GM12874 (cell line): Measurements from ENCODE around the gene LUC7L.
"Not testable (repeated sequence)": the region's sequence is repeated elsewhere in the genome, so short reads cannot be mapped to it uniquely, and the experiment has no call there.

Source experiments
- TF ChIP-seq, protein P1 (sequence below): IDR thresholded peaks from 2 replicates; pipeline ENCODE4 v1.5.1; 2011; ENCODE audit warnings: low read depth, mild to moderate bottlenecking, control low read depth, low read length, moderate library complexity; ENCODE audit not compliant: insufficient read depth

The LUC7L gene

DNA sequence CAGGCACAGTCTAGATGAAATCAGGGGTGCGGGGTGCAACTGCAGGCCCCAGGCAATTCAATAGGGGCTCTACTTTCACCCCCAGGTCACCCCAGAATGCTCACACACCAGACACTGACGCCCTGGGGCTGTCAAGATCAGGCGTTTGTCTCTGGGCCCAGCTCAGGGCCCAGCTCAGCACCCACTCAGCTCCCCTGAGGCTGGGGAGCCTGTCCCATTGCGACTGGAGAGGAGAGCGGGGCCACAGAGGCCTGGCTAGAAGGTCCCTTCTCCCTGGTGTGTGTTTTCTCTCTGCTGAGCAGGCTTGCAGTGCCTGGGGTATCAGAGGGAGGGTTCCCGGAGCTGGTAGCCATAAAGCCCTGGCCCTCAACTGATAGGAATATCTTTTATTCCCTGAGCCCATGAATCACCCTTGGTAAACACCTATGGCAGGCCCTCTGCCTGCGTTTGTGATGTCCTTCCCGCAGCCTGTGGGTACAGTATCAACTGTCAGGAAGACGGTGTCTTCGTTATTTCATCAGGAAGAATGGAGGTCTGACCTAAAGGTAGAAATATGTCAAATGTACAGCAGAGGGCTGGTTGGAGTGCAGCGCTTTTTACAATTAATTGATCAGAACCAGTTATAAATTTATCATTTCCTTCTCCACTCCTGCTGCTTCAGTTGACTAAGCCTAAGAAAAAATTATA lies 51.1 kb downstream of the LUC7L start:
- TF ChIP-seq, protein P1, sequence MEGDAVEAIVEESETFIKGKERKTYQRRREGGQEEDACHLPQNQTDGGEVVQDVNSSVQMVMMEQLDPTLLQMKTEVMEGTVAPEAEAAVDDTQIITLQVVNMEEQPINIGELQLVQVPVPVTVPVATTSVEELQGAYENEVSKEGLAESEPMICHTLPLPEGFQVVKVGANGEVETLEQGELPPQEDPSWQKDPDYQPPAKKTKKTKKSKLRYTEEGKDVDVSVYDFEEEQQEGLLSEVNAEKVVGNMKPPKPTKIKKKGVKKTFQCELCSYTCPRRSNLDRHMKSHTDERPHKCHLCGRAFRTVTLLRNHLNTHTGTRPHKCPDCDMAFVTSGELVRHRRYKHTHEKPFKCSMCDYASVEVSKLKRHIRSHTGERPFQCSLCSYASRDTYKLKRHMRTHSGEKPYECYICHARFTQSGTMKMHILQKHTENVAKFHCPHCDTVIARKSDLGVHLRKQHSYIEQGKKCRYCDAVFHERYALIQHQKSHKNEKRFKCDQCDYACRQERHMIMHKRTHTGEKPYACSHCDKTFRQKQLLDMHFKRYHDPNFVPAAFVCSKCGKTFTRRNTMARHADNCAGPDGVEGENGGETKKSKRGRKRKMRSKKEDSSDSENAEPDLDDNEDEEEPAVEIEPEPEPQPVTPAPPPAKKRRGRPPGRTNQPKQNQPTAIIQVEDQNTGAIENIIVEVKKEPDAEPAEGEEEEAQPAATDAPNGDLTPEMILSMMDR = no peak

DNA sequence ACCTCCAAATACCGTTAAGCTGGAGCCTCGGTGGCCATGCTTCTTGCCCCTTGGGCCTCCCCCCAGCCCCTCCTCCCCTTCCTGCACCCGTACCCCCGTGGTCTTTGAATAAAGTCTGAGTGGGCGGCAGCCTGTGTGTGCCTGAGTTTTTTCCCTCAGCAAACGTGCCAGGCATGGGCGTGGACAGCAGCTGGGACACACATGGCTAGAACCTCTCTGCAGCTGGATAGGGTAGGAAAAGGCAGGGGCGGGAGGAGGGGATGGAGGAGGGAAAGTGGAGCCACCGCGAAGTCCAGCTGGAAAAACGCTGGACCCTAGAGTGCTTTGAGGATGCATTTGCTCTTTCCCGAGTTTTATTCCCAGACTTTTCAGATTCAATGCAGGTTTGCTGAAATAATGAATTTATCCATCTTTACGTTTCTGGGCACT lies 51.8 kb downstream of the LUC7L start:
- TF ChIP-seq, protein P1 = no peak

DNA sequence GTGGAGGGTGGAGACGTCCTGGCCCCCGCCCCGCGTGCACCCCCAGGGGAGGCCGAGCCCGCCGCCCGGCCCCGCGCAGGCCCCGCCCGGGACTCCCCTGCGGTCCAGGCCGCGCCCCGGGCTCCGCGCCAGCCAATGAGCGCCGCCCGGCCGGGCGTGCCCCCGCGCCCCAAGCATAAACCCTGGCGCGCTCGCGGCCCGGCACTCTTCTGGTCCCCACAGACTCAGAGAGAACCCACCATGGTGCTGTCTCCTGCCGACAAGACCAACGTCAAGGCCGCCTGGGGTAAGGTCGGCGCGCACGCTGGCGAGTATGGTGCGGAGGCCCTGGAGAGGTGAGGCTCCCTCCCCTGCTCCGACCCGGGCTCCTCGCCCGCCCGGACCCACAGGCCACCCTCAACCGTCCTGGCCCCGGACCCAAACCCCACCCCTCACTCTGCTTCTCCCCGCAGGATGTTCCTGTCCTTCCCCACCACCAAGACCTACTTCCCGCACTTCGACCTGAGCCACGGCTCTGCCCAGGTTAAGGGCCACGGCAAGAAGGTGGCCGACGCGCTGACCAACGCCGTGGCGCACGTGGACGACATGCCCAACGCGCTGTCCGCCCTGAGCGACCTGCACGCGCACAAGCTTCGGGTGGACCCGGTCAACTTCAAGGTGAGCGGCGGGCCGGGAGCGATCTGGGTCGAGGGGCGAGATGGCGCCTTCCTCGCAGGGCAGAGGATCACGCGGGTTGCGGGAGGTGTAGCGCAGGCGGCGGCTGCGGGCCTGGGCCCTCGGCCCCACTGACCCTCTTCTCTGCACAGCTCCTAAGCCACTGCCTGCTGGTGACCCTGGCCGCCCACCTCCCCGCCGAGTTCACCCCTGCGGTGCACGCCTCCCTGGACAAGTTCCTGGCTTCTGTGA lies 52.5 kb downstream of the LUC7L start, which contains the start of gene HBA1:
Gene HBA1 (plus strand): TSS at position 204 of the 906 bp plus-strand sequence. CDS start 37 bp downstream, at position 241.
- TF ChIP-seq, protein P1 = not testable (repeated sequence)

DNA sequence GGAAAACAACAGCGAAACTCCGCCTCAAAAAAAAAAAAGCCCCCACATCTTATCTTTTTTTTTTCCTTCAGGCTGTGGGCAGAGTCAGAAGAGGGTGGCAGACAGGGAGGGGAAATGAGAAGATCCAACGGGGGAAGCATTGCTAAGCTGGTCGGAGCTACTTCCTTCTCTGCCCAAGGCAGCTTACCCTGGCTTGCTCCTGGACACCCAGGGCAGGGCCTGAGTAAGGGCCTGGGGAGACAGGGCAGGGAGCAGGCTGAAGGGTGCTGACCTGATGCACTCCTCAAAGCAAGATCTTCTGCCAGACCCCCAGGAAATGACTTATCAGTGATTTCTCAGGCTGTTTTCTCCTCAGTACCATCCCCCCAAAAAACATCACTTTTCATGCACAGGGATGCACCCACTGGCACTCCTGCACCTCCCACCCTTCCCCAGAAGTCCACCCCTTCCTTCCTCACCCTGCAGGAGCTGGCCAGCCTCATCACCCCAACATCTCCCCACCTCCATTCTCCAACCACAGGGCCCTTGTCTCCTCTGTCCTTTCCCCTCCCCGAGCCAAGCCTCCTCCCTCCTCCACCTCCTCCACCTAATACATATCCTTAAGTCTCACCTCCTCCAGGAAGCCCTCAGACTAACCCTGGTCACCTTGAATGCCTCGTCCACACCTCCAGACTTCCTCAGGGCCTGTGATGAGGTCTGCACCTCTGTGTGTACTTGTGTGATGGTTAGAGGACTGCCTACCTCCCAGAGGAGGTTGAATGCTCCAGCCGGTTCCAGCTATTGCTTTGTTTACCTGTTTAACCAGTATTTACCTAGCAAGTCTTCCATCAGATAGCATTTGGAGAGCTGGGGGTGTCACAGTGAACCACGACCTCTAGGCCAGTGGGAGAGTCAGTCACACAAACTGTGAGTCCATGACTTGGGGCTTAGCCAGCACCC lies 54.0 kb downstream of the LUC7L start:
- TF ChIP-seq, protein P1 = no peak

DNA sequence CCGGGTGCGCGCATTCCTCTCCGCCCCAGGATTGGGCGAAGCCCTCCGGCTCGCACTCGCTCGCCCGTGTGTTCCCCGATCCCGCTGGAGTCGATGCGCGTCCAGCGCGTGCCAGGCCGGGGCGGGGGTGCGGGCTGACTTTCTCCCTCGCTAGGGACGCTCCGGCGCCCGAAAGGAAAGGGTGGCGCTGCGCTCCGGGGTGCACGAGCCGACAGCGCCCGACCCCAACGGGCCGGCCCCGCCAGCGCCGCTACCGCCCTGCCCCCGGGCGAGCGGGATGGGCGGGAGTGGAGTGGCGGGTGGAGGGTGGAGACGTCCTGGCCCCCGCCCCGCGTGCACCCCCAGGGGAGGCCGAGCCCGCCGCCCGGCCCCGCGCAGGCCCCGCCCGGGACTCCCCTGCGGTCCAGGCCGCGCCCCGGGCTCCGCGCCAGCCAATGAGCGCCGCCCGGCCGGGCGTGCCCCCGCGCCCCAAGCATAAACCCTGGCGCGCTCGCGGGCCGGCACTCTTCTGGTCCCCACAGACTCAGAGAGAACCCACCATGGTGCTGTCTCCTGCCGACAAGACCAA lies 56.8 kb downstream of the LUC7L start, which contains the start of gene HBA2:
Gene HBA2 (plus strand): TSS at position 503 of the 568 bp plus-strand sequence. CDS start 37 bp downstream, at position 540.
- TF ChIP-seq, protein P1 = not testable (repeated sequence)

DNA sequence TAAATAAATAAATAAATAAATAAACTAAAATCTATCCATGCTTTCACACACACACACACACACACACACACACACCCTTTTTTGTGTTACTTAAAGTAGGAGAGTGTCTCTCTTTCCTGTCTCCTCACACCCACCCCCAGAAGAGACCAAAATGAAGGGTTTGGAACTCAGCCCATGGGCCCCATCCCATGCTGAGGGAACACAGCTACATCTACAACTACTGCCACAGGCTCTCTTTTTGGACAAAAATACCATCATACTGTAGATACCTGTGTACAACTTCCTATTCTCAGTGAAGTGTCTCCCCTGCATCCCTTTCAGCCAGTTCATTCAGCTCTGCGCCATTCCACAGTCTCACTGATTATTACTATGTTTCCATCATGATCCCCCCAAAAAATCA lies 58.5 kb downstream of the LUC7L start:
- TF ChIP-seq, protein P1 = no peak
